ENCODE data around the gene WNT3A. TPM values are rescaled to one million over a fixed set of nuclear protein-coding genes. Genes with fewer than 3 reads are reported as not detected.

WNT3A gene
- total and polyA plus RNA-seq, 2 experiments from 2014 or later = 0.07 to 0.65 TPM

- H3F3A ChIP-seq (replicated peaks; ENCODE audit: low read depth) = no peaks in the 10 kb centered on the region
- no peak for ATAC-seq
- H3K4me1 ChIP-seq (ENCODE audit: insufficient read depth) = peaks cover 23% of the 10 kb centered on the region
These were observed 77.5 kb downstream of the WNT3A start for GRCh38 chr1:228084325-228084724.

More at GRCh38 chr1:228084325-228084724, 77.5 kb downstream of the WNT3A start:
- Histone ChIP-seq H3K4me3 (peak overlapping the region; percentile 93), H3K79me2 (replicated peaks; ENCODE audit: insufficient read depth) (peaks cover 65% of the 10 kb centered on the region), H3K27me3 (ENCODE audit: insufficient read depth) (peaks cover 25% of the 10 kb centered on the region), H4K20me1 (replicated peaks; ENCODE audit: insufficient read depth) (peaks cover 61% of the 10 kb centered on the region), H3K27ac (ENCODE audit: low read depth) (no peak overlapping the region), H2AFZ (no peak overlapping the region), H3K9me2 (ENCODE audit: insufficient read depth) (no peaks in the 10 kb centered on the region), H3K36me3 (ENCODE audit: insufficient read depth) (no peaks in the 10 kb centered on the region), H3K4me2 (peak overlapping the region; percentile 99)
- Mint-ChIP-seq H3K27me3 (ENCODE audit: insufficient read depth, low read depth, poor library complexity) (peaks cover 21% of the 10 kb centered on the region), H3K27ac (no peak overlapping the region), H3K9me3 (no peaks in the 10 kb centered on the region), H3K4me1 (peaks cover 42% of the 10 kb centered on the region), H3K4me3 (peak overlapping the region; percentile 98), H3K36me3 (ENCODE audit: low read depth) (peaks cover 24% of the 10 kb centered on the region)
- no peak for DNase-seq (ENCODE audit: low spot score)
- TF ChIP-seq REST (IDR thresholded peaks at IDR 0.05; ENCODE audit: unreplicated experiment) (no peak), EZH2phosphoT487 (IDR thresholded peaks at IDR 0.05; ENCODE audit: unreplicated experiment) (no peak), ZNF331 (CRISPR knock-in tag; IDR thresholded peaks at IDR 0.05; ENCODE audit: low read depth) (no peak), EZH2 (IDR thresholded peaks at IDR 0.05; ENCODE audit: low read depth, unreplicated experiment) (no peak), ETS1 (IDR thresholded peaks at IDR 0.05) (no peak), CREB1 (CRISPR knock-in tag; IDR thresholded peaks at IDR 0.05; ENCODE audit: low read depth) (no peak), STAT1 (IDR thresholded peaks at IDR 0.05; ENCODE audit: unreplicated experiment) (no peak), ZNF114 (CRISPR knock-in tag; IDR thresholded peaks at IDR 0.05) (no peak), POLR2AphosphoS5 (IDR thresholded peaks at IDR 0.05; ENCODE audit: low read depth) (no peak), CTCF (conservative IDR thresholded peaks at IDR 0.05; ENCODE audit: low read depth in 2 of 2) (no peak), JUNB (IDR thresholded peaks at IDR 0.05; ENCODE audit: unreplicated experiment) (no peak), ZNF462 (CRISPR knock-in tag; IDR thresholded peaks at IDR 0.05) (no peak), NANOG (IDR thresholded peaks at IDR 0.05; ENCODE audit: borderline replicate concordance) (no peak)

Data from GM23338 (cell line).